Heart left ventricle (tissue), 13 donors: ENCODE data around the gene ZNF195.
"Not testable (repeated sequence)": the region's sequence is repeated elsewhere in the genome, so short reads cannot be mapped to it uniquely, and the experiment has no call there.

ENCODE experiments used
- POLR2A ChIP-seq, 2 donors: fragments of 450-650 bp; IDR thresholded peaks; one replicate each; pipeline ENCODE4 v1.6.1; 2017; ENCODE audit warnings: antibody characterized with exemption in 2 of 2, mild to moderate bottlenecking in 2 of 2, moderate library complexity in 2 of 2
- TF ChIP-seq, protein P1 (sequence below), 12 donors: fragments of 200-600 bp; sonication (generic) in 4 of 12; IDR thresholded peaks; one replicate each; pipeline versions ENCODE4 v1.5.0 to v1.8.0; 2018 to 2022; ENCODE audit warnings: antibody characterized with exemption in 12 of 12, mild to moderate bottlenecking in 5 of 12
- donor health status: ischemic (EF 13 %, LVEDD 7.1; RV severe dilation, severe dysfunction).
- donor health status: DM: no; HTN: yes; CAD: no.
- donor health status: DM: no; HTN: no; CAD: no.
- donor health status: ischemic (EF 25% LVEDD 6.9; RV normal size, moderate dysfunction).
- donor health status: ischemic (EF 25% LVEDD 5.7; RV mildly dilated, moderate dysfunction).
- donor health status: ischemic (EF 35%, LVEDD 5.7; RV mildly dilated, moderate dysfunction).
- donor health status: nonischemic (EF 11% LVEDD 7.7; RV severe dilation, severe dysfunction).
- donor health status: DM: yes; HTN: yes; CAD: no.
- donor health status: PGD.
- donor health status: ischemic (EF 29% LVEDD 5.4; RV normal size, mild dysfunction).
- donor health status: nonischemic (EF 23%, LVEDD 6.1; RV moderate dilation, normal function).

DNA sequence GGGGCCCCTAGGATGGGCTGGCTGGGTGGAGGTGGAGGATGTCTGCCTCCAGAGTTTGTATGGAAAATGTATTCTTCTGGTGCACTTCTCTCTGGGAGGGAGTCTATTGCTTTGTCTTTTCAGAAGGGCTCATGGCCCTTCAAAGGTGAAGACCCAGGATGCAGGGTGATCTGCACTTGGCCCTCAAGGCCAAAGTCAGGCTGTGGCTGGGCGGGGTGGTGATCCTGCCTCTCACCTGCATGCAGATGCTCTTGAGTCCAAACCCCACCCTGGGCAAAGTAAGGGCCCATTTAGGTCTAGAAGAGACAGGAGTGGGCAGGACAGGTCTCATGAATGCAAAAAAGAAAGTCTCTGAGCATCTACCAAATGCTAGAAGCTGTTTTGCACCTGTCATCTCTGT is 40.5 kb upstream of the ZNF195 start:
- TF ChIP-seq, protein P1, sequence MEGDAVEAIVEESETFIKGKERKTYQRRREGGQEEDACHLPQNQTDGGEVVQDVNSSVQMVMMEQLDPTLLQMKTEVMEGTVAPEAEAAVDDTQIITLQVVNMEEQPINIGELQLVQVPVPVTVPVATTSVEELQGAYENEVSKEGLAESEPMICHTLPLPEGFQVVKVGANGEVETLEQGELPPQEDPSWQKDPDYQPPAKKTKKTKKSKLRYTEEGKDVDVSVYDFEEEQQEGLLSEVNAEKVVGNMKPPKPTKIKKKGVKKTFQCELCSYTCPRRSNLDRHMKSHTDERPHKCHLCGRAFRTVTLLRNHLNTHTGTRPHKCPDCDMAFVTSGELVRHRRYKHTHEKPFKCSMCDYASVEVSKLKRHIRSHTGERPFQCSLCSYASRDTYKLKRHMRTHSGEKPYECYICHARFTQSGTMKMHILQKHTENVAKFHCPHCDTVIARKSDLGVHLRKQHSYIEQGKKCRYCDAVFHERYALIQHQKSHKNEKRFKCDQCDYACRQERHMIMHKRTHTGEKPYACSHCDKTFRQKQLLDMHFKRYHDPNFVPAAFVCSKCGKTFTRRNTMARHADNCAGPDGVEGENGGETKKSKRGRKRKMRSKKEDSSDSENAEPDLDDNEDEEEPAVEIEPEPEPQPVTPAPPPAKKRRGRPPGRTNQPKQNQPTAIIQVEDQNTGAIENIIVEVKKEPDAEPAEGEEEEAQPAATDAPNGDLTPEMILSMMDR (IDR thresholded peaks at IDR 0.05): not testable (repeated sequence)
- not testable (repeated sequence) for TF ChIP-seq POLR2A (IDR thresholded peaks at IDR 0.05)
